ENCODE measurements around the gene KRTAP10-5. TPM values are rescaled to one million over a fixed set of nuclear protein-coding genes. Genes with fewer than 3 reads are reported as not detected.

KRTAP10-5 gene
- total and polyA plus RNA-seq, 12 donors = not detected

DNA sequence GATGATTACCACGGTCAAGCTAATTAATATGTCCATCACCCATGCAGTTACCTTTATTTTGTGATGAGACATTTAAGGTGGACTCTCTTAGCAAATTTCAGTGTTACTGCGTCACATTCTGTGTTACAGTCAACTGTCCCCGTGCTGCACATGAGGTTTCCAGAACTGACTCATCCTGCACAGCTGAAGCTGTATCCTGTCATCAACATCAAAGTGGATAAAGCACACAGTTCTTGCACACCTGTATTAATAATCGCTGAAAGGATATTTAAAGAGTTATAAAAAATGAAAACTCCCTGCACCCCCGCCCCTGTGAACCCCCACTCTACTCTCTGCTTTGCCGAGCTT lies 3.4 kb upstream of the KRTAP10-5 start:
- H3K4me1 ChIP-seq (replicated peaks in 1 of 2) = no peaks in the 10 kb centered on the region
- no peak overlapping the region for H3K27ac ChIP-seq
- H3K27me3 ChIP-seq = peaks cover 15% of the 10 kb centered on the region
- no peak for TF ChIP-seq POLR2A (IDR thresholded peaks at IDR 0.05)
- TF ChIP-seq, protein P1, sequence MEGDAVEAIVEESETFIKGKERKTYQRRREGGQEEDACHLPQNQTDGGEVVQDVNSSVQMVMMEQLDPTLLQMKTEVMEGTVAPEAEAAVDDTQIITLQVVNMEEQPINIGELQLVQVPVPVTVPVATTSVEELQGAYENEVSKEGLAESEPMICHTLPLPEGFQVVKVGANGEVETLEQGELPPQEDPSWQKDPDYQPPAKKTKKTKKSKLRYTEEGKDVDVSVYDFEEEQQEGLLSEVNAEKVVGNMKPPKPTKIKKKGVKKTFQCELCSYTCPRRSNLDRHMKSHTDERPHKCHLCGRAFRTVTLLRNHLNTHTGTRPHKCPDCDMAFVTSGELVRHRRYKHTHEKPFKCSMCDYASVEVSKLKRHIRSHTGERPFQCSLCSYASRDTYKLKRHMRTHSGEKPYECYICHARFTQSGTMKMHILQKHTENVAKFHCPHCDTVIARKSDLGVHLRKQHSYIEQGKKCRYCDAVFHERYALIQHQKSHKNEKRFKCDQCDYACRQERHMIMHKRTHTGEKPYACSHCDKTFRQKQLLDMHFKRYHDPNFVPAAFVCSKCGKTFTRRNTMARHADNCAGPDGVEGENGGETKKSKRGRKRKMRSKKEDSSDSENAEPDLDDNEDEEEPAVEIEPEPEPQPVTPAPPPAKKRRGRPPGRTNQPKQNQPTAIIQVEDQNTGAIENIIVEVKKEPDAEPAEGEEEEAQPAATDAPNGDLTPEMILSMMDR (IDR thresholded peaks at IDR 0.05) = no peak
- H3K36me3 ChIP-seq (replicated peaks in 1 of 2) = no peaks in the 10 kb centered on the region
- no peak overlapping the region for H3K4me3 ChIP-seq
- DNase-seq = no peak
- intact Hi-C loops (cut with DNase I) = no loop called here
- 61 to 79% (median 67%) methylated on average over 6 of the region's 6 CpGs for WGBS, 4 donors
- H3K9me3 ChIP-seq (replicated peaks in 1 of 3) = peaks cover 0 to 7% (median 0%) of the 10 kb centered on the region in 3 donors

DNA sequence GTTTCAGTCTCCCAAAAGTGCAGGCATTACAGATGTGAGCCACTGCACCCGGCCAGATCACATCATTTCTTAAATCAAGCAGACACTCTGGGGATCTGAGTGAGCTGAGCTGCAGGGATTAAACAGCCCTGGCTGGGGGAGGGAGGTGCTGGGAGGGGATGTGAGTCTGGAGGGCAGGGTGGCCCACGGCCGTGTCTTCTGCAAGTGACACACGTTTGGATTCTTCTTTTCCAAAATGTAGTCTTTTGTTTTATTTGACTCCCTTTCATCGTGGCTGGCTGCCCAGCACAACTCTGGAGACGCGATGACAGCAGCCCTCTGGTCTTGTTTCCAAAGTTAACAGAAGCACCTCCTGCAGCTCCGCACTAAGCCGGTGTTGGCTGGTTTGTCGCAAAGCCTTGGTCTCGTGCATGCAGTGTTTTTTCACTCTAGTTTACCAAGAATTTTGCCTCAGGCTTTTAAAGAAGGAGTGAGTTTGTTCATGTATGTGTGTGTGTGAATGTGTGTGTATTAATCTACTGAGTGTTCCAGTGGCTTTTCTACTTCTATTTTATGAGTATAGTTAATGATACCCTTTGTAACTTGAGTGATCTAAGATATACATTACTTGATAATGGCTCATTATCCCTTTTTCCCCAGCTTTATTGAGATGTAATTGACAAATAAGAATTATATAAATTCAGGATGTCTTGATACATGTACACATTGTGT lies 2.8 kb upstream of the KRTAP10-5 start:
- Histone ChIP-seq H3K36me3 (replicated peaks in 1 of 2) (no peaks in the 10 kb centered on the region), H3K4me1 (replicated peaks in 1 of 2) (no peaks in the 10 kb centered on the region), H3K9me3 (replicated peaks in 1 of 3) (peaks cover 0 to 7% (median 0%) of the 10 kb centered on the region in 3 donors), H3K4me3 (no peak overlapping the region), H3K27ac (no peak overlapping the region), H3K27me3 (peaks cover 15% of the 10 kb centered on the region)
- no peak for TF ChIP-seq POLR2A (IDR thresholded peaks at IDR 0.05)
- TF ChIP-seq, protein P1 (IDR thresholded peaks at IDR 0.05) = no peak
- intact Hi-C loops (cut with DNase I) = no loop called here
- WGBS, 4 donors = 9 to 31% (median 23%) methylated on average over 10 to 11 of the region's 11 CpGs
- no peak for DNase-seq

- intact Hi-C loops (cut with DNase I) = no loop called here
- peaks cover 15% of the 10 kb centered on the region for H3K27me3 ChIP-seq
- no peak for TF ChIP-seq POLR2A (IDR thresholded peaks at IDR 0.05)
- TF ChIP-seq, protein P1 (IDR thresholded peaks at IDR 0.05) = no peak
- H3K4me3 ChIP-seq = no peak overlapping the region
- H3K4me1 ChIP-seq (replicated peaks in 1 of 2) = no peaks in the 10 kb centered on the region
- H3K9me3 ChIP-seq (replicated peaks in 1 of 3) = peaks cover 0 to 7% (median 0%) of the 10 kb centered on the region in 3 donors
- WGBS, 4 donors = 63 to 75% (median 69%) methylated on average over 14 to 15 of the region's 15 CpGs
- DNase-seq = peak in 1 of 7 donors; percentile 35
- no peak overlapping the region for H3K27ac ChIP-seq
- no peaks in the 10 kb centered on the region for H3K36me3 ChIP-seq (replicated peaks in 1 of 2)
These were observed 1.7 kb upstream of the KRTAP10-5 start for GRCh38 chr21:44582055-44582454.

GRCh38 chr21:44581158-44581557 lies 754 bp upstream of the KRTAP10-5 start:
- no peak for DNase-seq
- Histone ChIP-seq H3K4me1 (replicated peaks in 1 of 2) (no peaks in the 10 kb centered on the region), H3K27ac (no peak overlapping the region), H3K36me3 (replicated peaks in 1 of 2) (no peaks in the 10 kb centered on the region), H3K4me3 (no peak overlapping the region), H3K9me3 (replicated peaks in 1 of 3) (peaks cover 0 to 7% (median 0%) of the 10 kb centered on the region in 3 donors), H3K27me3 (peaks cover 11% of the 10 kb centered on the region)
- intact Hi-C loops (cut with DNase I) = no loop called here
- WGBS, 4 donors = 79 to 83% (median 80%) methylated on average over 3 of the region's 3 CpGs
- TF ChIP-seq, protein P1 (IDR thresholded peaks at IDR 0.05) = no peak
- no peak for TF ChIP-seq POLR2A (IDR thresholded peaks at IDR 0.05)

Data from adrenal gland (tissue), 12 donors.